NCI-H446 treated with DMSO at 0.1 percent for 48 hours (cell line): ENCODE data around the gene TULP4.
"Not testable (repeated sequence)": the region's sequence is repeated elsewhere in the genome, so short reads cannot be mapped to it uniquely, and the experiment has no call there.

Experiments
- DNase-seq: peaks from one replicate; lab custom pipeline; 2025; lab: John Stamatoyannopoulos, UW

Gene TULP4

GRCh38 chr6:158391276-158391675, 79.0 kb downstream of the TULP4 start:
- DNase-seq, result no peak

- DNase-seq, result not testable (repeated sequence)
These were observed 79.7 kb downstream of the TULP4 start for GRCh38 chr6:158391977-158392376.

GRCh38 chr6:158396136-158396535, 83.9 kb downstream of the TULP4 start:
- no peak for DNase-seq

- DNase-seq, result no peak
These were observed 85.3 kb downstream of the TULP4 start for GRCh38 chr6:158397578-158397977.

- DNase-seq, result no peak
These were observed 86.2 kb downstream of the TULP4 start for GRCh38 chr6:158398252-158399024.

GRCh38 chr6:158399040-158399700, 86.9 kb downstream of the TULP4 start:
- DNase-seq, result no peak

GRCh38 chr6:158402184-158402583, 89.9 kb downstream of the TULP4 start:
- no peak for DNase-seq

GRCh38 chr6:158405321-158405831, 93.1 kb downstream of the TULP4 start:
- not testable (repeated sequence) for DNase-seq

GRCh38 chr6:158405933-158406332, 93.7 kb downstream of the TULP4 start:
- no peak for DNase-seq

GRCh38 chr6:158406736-158407135, 94.5 kb downstream of the TULP4 start:
- no peak for DNase-seq

- no peak for DNase-seq
These were observed 95.7 kb downstream of the TULP4 start for GRCh38 chr6:158408013-158408412.

- DNase-seq, result no peak
These were observed 96.4 kb downstream of the TULP4 start for GRCh38 chr6:158408552-158409130.

GRCh38 chr6:158409451-158409850, 97.2 kb downstream of the TULP4 start:
- DNase-seq, result no peak

GRCh38 chr6:158410784-158411183, 98.5 kb downstream of the TULP4 start:
- DNase-seq, result no peak

GRCh38 chr6:158411998-158412397, 99.7 kb downstream of the TULP4 start:
- DNase-seq, result no peak

GRCh38 chr6:158413028-158413427, 100.8 kb downstream of the TULP4 start:
- no peak for DNase-seq

GRCh38 chr6:158413814-158414565, 101.7 kb downstream of the TULP4 start:
- no peak for DNase-seq

GRCh38 chr6:158414851-158415262, 102.6 kb downstream of the TULP4 start:
- DNase-seq, result no peak

- no peak for DNase-seq
These were observed 103.4 kb downstream of the TULP4 start for GRCh38 chr6:158415666-158416065.

- no peak for DNase-seq
These were observed 104.9 kb downstream of the TULP4 start for GRCh38 chr6:158416883-158417759.

GRCh38 chr6:158417760-158418098, 105.5 kb downstream of the TULP4 start:
- no peak for DNase-seq
